Psoas muscle (tissue), 8 donors: Measurements from ENCODE around the gene GNPAT. TPM values are rescaled to one million over a fixed set of nuclear protein-coding genes. Genes with fewer than 3 reads are reported as not detected.

Experiments
- ATAC-seq, 4 donors: fragments of 200-7000 bp; cut with Tn5 transposase; one replicate each; pipeline ENCODE4 v1.9.1; 2020; ENCODE audit warnings: moderate library complexity in 3 of 4, mild to moderate bottlenecking in 2 of 4
- DNase-seq, 2 donors: peaks; one replicate each; pipeline ENCODE4 v3.0.0-alpha.2; 2020
- H3K27ac ChIP-seq: fragments of 200-600 bp; one replicate; pipeline ENCODE4 v1.8.0; 2022
- H3K27me3 ChIP-seq, 3 donors: fragments of 200-600 bp in 1 of 3; one replicate each; pipeline versions ENCODE4 v1.6.1 to v1.8.0; 2013 to 2022; ENCODE audit warnings: low read length in 2 of 3, mild to moderate bottlenecking in 2 of 3, moderate library complexity in 1 of 3; ENCODE audit not compliant: insufficient read depth in 3 of 3
- H3K36me3 ChIP-seq, 2 donors: fragments of 200-600 bp in 1 of 2; one replicate each; pipeline versions ENCODE4 v1.6.1 to v1.8.0; 2013 to 2022; ENCODE audit warnings: low read depth in 1 of 2, mild to moderate bottlenecking in 1 of 2, moderate library complexity in 1 of 2; ENCODE audit not compliant: insufficient read depth in 1 of 2
- H3K4me1 ChIP-seq: fragments of 200-600 bp; one replicate; pipeline ENCODE4 v1.8.0; 2022
- H3K4me3 ChIP-seq: fragments of 200-600 bp; one replicate; pipeline ENCODE4 v1.8.0; 2022; ENCODE audit warnings: mild to moderate bottlenecking
- H3K9me3 ChIP-seq: fragments of 200-600 bp; one replicate; pipeline ENCODE4 v1.8.0; 2022
- CTCF ChIP-seq: fragments of 200-600 bp; IDR thresholded peaks from one replicate; pipeline ENCODE4 v1.8.0; 2022; ENCODE audit warnings: antibody characterized with exemption
- WGBS, 3 donors: extraction: QIAGEN DNeasy Blood & Tissue Kit; methylation state at CpG; one replicate each; pipeline versions ENCODE4 v1.1.6 to v1.1.7; 2013; 5-methylcytosine and 5-hydroxymethylcytosine counted together
- intact Hi-C, 2 donors: fragments of 100-400 bp; cut with DNase I; formaldehyde crosslinking; loops; one replicate each; pipeline versions ENCODE4 v1.11.0 to v1.14.2; 2022
- polyA plus RNA-seq, 3 donors: library from polyadenylated mRNA; stranded (reverse); fragments of 200-250 nt; gene quantifications; one replicate each; pipeline ENCODE4 v1.2.3, GENCODE V29; 2013
- total RNA-seq, 4 donors: library from RNA; stranded (reverse); fragmentation: NEBNext Ultra II Directional in 2 of 4; extraction: Animal tissue kit (Norgen Biotek cat#: 25700) in 2 of 4; gene quantifications; one replicate each; pipeline versions ENCODE4 v1.2.1 to v1.2.4, GENCODE V29; 2021 to 2023
- donor health status: healthy with polysubstance abuse.
- donor health status: DM: no; HTN: no; CAD: no; lungs with moderate emphysema.
- donor health status: Bipolar disorder and iron deficiency.
- donor health status: healthy.
- donor health status: DM: yes; HTN: yes; CAD: no.
- donor health status: DM: no; HTN: no; CAD: no.
- donor health status: DM: no; HTN: no; CAD: no.
- donor health status: DM: yes; HTN: yes; CAD: no.

Gene GNPAT
- total and polyA plus RNA-seq, 7 donors, result 45.5 to 112 (median 70.9) TPM

GRCh38 chr1:231200388-231201031 lies 40.5 kb upstream of the GNPAT start:
- DNase-seq, result no peak
- no peaks in the 10 kb centered on the region for H3K36me3 ChIP-seq
- no peak overlapping the region for H3K27ac ChIP-seq
- H3K4me1 ChIP-seq, result no peaks in the 10 kb centered on the region
- intact Hi-C loops, result no loop called here
- H3K4me3 ChIP-seq, result no peak overlapping the region
- ATAC-seq, result no peak
- H3K9me3 ChIP-seq, result no peaks in the 10 kb centered on the region
- TF ChIP-seq CTCF, result no peak
- H3K27me3 ChIP-seq, result peaks cover 0 to 14% (median 0%) of the 10 kb centered on the region in 3 donors
- 57 to 64% (median 63%) methylated on average over 8 of the region's 8 CpGs for WGBS, 3 donors

GRCh38 chr1:231201375-231201978 lies 39.5 kb upstream of the GNPAT start:
- Histone ChIP-seq H3K4me3 (no peak overlapping the region), H3K4me1 (no peaks in the 10 kb centered on the region), H3K27ac (no peak overlapping the region), H3K36me3 (no peaks in the 10 kb centered on the region), H3K27me3 (peaks cover 0 to 14% (median 0%) of the 10 kb centered on the region in 3 donors), H3K9me3 (no peaks in the 10 kb centered on the region)
- intact Hi-C loops, result no loop called here
- no peak for ATAC-seq
- 80 to 86% (median 84%) methylated on average over 16 of the region's 16 CpGs for WGBS, 3 donors
- TF ChIP-seq CTCF, result no peak
- DNase-seq, result no peak

GRCh38 chr1:231201979-231202633 lies 38.9 kb upstream of the GNPAT start:
- H3K9me3 ChIP-seq, result no peaks in the 10 kb centered on the region
- peaks cover 0 to 14% (median 0%) of the 10 kb centered on the region in 3 donors for H3K27me3 ChIP-seq
- H3K4me1 ChIP-seq, result no peaks in the 10 kb centered on the region
- ATAC-seq (no peak), DNase-seq (no peak)
- no peaks in the 10 kb centered on the region for H3K36me3 ChIP-seq
- no peak overlapping the region for H3K4me3 ChIP-seq
- WGBS, 3 donors, result 67% methylated on average over 5 of the region's 5 CpGs
- intact Hi-C loops, result no loop called here
- H3K27ac ChIP-seq, result no peak overlapping the region
- TF ChIP-seq CTCF, result no peak

- no peaks in the 10 kb centered on the region for H3K9me3 ChIP-seq
- no peak for TF ChIP-seq CTCF
- H3K4me1 ChIP-seq, result no peaks in the 10 kb centered on the region
- intact Hi-C loops, result no loop called here
- H3K36me3 ChIP-seq, result no peaks in the 10 kb centered on the region
- 74 to 80% (median 78%) methylated on average over 21 of the region's 21 CpGs for WGBS, 3 donors
- ATAC-seq, result no peak
- H3K27ac ChIP-seq, result no peak overlapping the region
- H3K4me3 ChIP-seq, result no peak overlapping the region
- peaks cover 0 to 14% (median 0%) of the 10 kb centered on the region in 3 donors for H3K27me3 ChIP-seq
- no peak for DNase-seq
Observed at GRCh38 chr1:231203259-231204057, 37.6 kb upstream of the GNPAT start.
